ENCODE results near the gene WDR1.

WDR1 gene

GRCh38 chr4:10080589-10081217, 35.9 kb downstream of the WDR1 start:
- no peaks in the 10 kb centered on the region for H3K9me3 ChIP-seq (ENCODE audit: low read length)
- no peaks in the 10 kb centered on the region for H4K20me1 ChIP-seq (ENCODE audit: insufficient read depth, low read length)
- no peak overlapping the region for H3K4me3 ChIP-seq (ENCODE audit: low read depth, low read length, poor library complexity, severe bottlenecking)
- H3K79me2 ChIP-seq (ENCODE audit: insufficient read depth, low read length), result no peaks in the 10 kb centered on the region
- H2AFZ ChIP-seq (ENCODE audit: low read length), result no peak overlapping the region
- no peak overlapping the region for H3K4me2 ChIP-seq (ENCODE audit: low read length)
- H3K9ac ChIP-seq (ENCODE audit: low read length), result no peak overlapping the region
- no peaks in the 10 kb centered on the region for H3K9me2 ChIP-seq (ENCODE audit: low read depth, low read length)
- H3F3A ChIP-seq (ENCODE audit: insufficient read depth, low read length), result no peaks in the 10 kb centered on the region
- H3K27me3 ChIP-seq (ENCODE audit: insufficient read depth, low read length), result no peaks in the 10 kb centered on the region
- H3K36me3 ChIP-seq (ENCODE audit: insufficient read depth, low read length), result peaks cover 61% of the 10 kb centered on the region
- H3K27ac ChIP-seq (ENCODE audit: low read depth, low read length, poor library complexity, severe bottlenecking), result no peak overlapping the region
- no peaks in the 10 kb centered on the region for H3K4me1 ChIP-seq (ENCODE audit: insufficient read depth, low read length, severe bottlenecking)
- TF ChIP-seq EZH2 (IDR thresholded peaks at IDR 0.05; ENCODE audit: borderline replicate concordance, low read length) (no peak), CTCF (IDR thresholded peaks at IDR 0.05; ENCODE audit: low read length) (no peak)

- peaks cover 61% of the 10 kb centered on the region for H3K36me3 ChIP-seq (ENCODE audit: insufficient read depth, low read length)
- H3K4me2 ChIP-seq (ENCODE audit: low read length), result no peak overlapping the region
- H3K9me3 ChIP-seq (ENCODE audit: low read length), result no peaks in the 10 kb centered on the region
- H3K27me3 ChIP-seq (ENCODE audit: insufficient read depth, low read length), result no peaks in the 10 kb centered on the region
- H2AFZ ChIP-seq (ENCODE audit: low read length), result no peak overlapping the region
- H3K9ac ChIP-seq (ENCODE audit: low read length), result no peak overlapping the region
- H3K27ac ChIP-seq (ENCODE audit: low read depth, low read length, poor library complexity, severe bottlenecking), result no peak overlapping the region
- H3F3A ChIP-seq (ENCODE audit: insufficient read depth, low read length), result no peaks in the 10 kb centered on the region
- no peaks in the 10 kb centered on the region for H3K4me1 ChIP-seq (ENCODE audit: insufficient read depth, low read length, severe bottlenecking)
- no peaks in the 10 kb centered on the region for H3K79me2 ChIP-seq (ENCODE audit: insufficient read depth, low read length)
- no peaks in the 10 kb centered on the region for H4K20me1 ChIP-seq (ENCODE audit: insufficient read depth, low read length)
- no peaks in the 10 kb centered on the region for H3K9me2 ChIP-seq (ENCODE audit: low read depth, low read length)
- H3K4me3 ChIP-seq (ENCODE audit: low read depth, low read length, poor library complexity, severe bottlenecking), result no peak overlapping the region
- TF ChIP-seq CTCF (IDR thresholded peaks at IDR 0.05; ENCODE audit: low read length), result no peak
- no peak for TF ChIP-seq EZH2 (IDR thresholded peaks at IDR 0.05; ENCODE audit: borderline replicate concordance, low read length)
Measured at GRCh38 chr4:10079912-10080588, 36.5 kb downstream of the WDR1 start.

GRCh38 chr4:10079256-10079655, 37.3 kb downstream of the WDR1 start:
- Histone ChIP-seq H3K4me1 (ENCODE audit: insufficient read depth, low read length, severe bottlenecking) (no peaks in the 10 kb centered on the region), H3K27me3 (ENCODE audit: insufficient read depth, low read length) (no peaks in the 10 kb centered on the region), H3K36me3 (ENCODE audit: insufficient read depth, low read length) (peaks cover 64% of the 10 kb centered on the region), H3K9me3 (ENCODE audit: low read length) (no peaks in the 10 kb centered on the region), H2AFZ (ENCODE audit: low read length) (no peak overlapping the region), H3K27ac (ENCODE audit: low read depth, low read length, poor library complexity, severe bottlenecking) (no peak overlapping the region), H3K9me2 (ENCODE audit: low read depth, low read length) (no peaks in the 10 kb centered on the region), H3F3A (ENCODE audit: insufficient read depth, low read length) (no peaks in the 10 kb centered on the region), H3K4me2 (ENCODE audit: low read length) (no peak overlapping the region), H3K9ac (ENCODE audit: low read length) (no peak overlapping the region), H3K4me3 (ENCODE audit: low read depth, low read length, poor library complexity, severe bottlenecking) (no peak overlapping the region), H4K20me1 (ENCODE audit: insufficient read depth, low read length) (no peaks in the 10 kb centered on the region), H3K79me2 (ENCODE audit: insufficient read depth, low read length) (no peaks in the 10 kb centered on the region)
- TF ChIP-seq CTCF (IDR thresholded peaks at IDR 0.05; ENCODE audit: low read length), result no peak
- no peak for TF ChIP-seq EZH2 (IDR thresholded peaks at IDR 0.05; ENCODE audit: borderline replicate concordance, low read length)

All from OCI-LY1 (cell line).